Mesendoderm (in vitro differentiated cells): ENCODE data around the gene ACOT9.
"Not testable (repeated sequence)": the region's sequence is repeated elsewhere in the genome, so short reads cannot be mapped to it uniquely, and the experiment has no call there.

Experiments used
- DNase-seq: peaks from one replicate; pipeline ENCODE4 v3.0.0; 2013
- H2AK5ac ChIP-seq: 2 replicates; pipeline ENCODE4 v1.6.1; 2013; ENCODE audit warnings: low read length, inconsistent platforms
- H2BK120ac ChIP-seq: 2 replicates; pipeline ENCODE4 v1.6.1; 2013; ENCODE audit warnings: low read depth, mild to moderate bottlenecking, low read length, moderate library complexity, mixed read lengths
- H2BK15ac ChIP-seq: replicated peaks from 2 replicates; pipeline ENCODE4 v1.6.1; 2013; ENCODE audit warnings: low read depth, mild to moderate bottlenecking, moderate library complexity
- H2BK5ac ChIP-seq: 2 replicates; pipeline ENCODE4 v1.6.1; 2013; ENCODE audit warnings: low read length, inconsistent platforms
- H3K18ac ChIP-seq: 2 replicates; pipeline ENCODE4 v1.6.1; 2013; ENCODE audit warnings: mild to moderate bottlenecking, low read length, mixed read lengths
- H3K23ac ChIP-seq: one replicate; pipeline ENCODE4 v1.6.1; 2013; ENCODE audit warnings: low read length
- H3K27ac ChIP-seq: 2 replicates; pipeline ENCODE4 v1.5.1; 2013; ENCODE audit warnings: low read depth, mild to moderate bottlenecking, inconsistent platforms, low read length, moderate library complexity
- H3K27me3 ChIP-seq: 2 replicates; pipeline ENCODE4 v1.6.1; 2013; ENCODE audit warnings: low read length, control low read depth, mild to moderate bottlenecking, inconsistent platforms; ENCODE audit not compliant: insufficient read depth, poor library complexity
- H3K36me3 ChIP-seq: 2 replicates; pipeline ENCODE4 v1.6.1; 2013; ENCODE audit warnings: low read length, inconsistent platforms; ENCODE audit not compliant: control insufficient read depth, insufficient read depth
- H3K4ac ChIP-seq: one replicate; pipeline ENCODE4 v1.6.1; 2013; ENCODE audit warnings: low read depth, mild to moderate bottlenecking, low read length, moderate library complexity
- H3K4me1 ChIP-seq: 2 replicates; pipeline ENCODE4 v1.6.1; 2013; ENCODE audit warnings: low read depth, low read length, inconsistent platforms; ENCODE audit not compliant: control insufficient read depth
- H3K4me2 ChIP-seq: 2 replicates; pipeline ENCODE4 v1.6.1; 2013; ENCODE audit warnings: low read length
- H3K4me3 ChIP-seq: 2 replicates; pipeline ENCODE4 v1.5.1; 2013; ENCODE audit warnings: mild to moderate bottlenecking, low read length
- H3K56ac ChIP-seq: one replicate; pipeline ENCODE4 v1.6.1; 2013; ENCODE audit warnings: low read length
- H3K79me1 ChIP-seq: 2 replicates; pipeline ENCODE4 v1.6.1; 2013; ENCODE audit warnings: low read length, inconsistent platforms
- H3K79me2 ChIP-seq: 2 replicates; pipeline ENCODE4 v1.6.1; 2013; ENCODE audit warnings: mild to moderate bottlenecking, low read length; ENCODE audit not compliant: control insufficient read depth, insufficient read depth
- H3K9ac ChIP-seq: 2 replicates; pipeline ENCODE4 v1.6.1; 2013; ENCODE audit warnings: low read length, inconsistent platforms
- H4K5ac ChIP-seq: one replicate; pipeline ENCODE4 v1.6.1; 2013; ENCODE audit warnings: low read length
- H4K8ac ChIP-seq: one replicate; pipeline ENCODE4 v1.6.1; 2013; ENCODE audit warnings: low read depth, mild to moderate bottlenecking, control low read depth, low read length, moderate library complexity
- WGBS: extraction: QIAGEN DNeasy Blood & Tissue Kit; methylation state at CpG from one replicate; pipeline ENCODE4 v1.1.7; 2013; ENCODE audit warnings: low lambda C conversion rate, missing lambda C conversion rate; ENCODE audit not compliant: insufficient coverage; ENCODE audit errors: extremely low coverage; 5-methylcytosine and 5-hydroxymethylcytosine counted together

Gene ACOT9

GRCh38 chrX:23676486-23676885, 66.6 kb downstream of the ACOT9 start:
- H3K79me2 ChIP-seq, H4K5ac ChIP-seq, H3K27me3 ChIP-seq, H3K9ac ChIP-seq, DNase-seq, H3K4ac ChIP-seq, H3K23ac ChIP-seq, H3K4me3 ChIP-seq, H3K36me3 ChIP-seq, H3K18ac ChIP-seq, H4K8ac ChIP-seq, H2BK15ac ChIP-seq, H2BK5ac ChIP-seq, H3K27ac ChIP-seq, H3K56ac ChIP-seq, H2AK5ac ChIP-seq, H3K4me2 ChIP-seq, H3K4me1 ChIP-seq, H3K79me1 ChIP-seq, H2BK120ac ChIP-seq: not testable (repeated sequence)
- no CpG with 5 or more reads among the region's 3 CpGs for WGBS

- no CpG with 5 or more reads among the region's 3 CpGs for WGBS
- Histone ChIP-seq H2BK120ac (no peak overlapping the region), H2AK5ac (no peak overlapping the region), H3K79me1 (no peaks in the 10 kb centered on the region), H4K5ac (no peak overlapping the region), H3K18ac (no peak overlapping the region), H3K4me2 (no peak overlapping the region), H3K56ac (no peak overlapping the region), H3K27ac (no peak overlapping the region), H3K36me3 (no peaks in the 10 kb centered on the region), H2BK5ac (no peak overlapping the region), H2BK15ac (no peak overlapping the region), H3K23ac (no peak overlapping the region), H3K4me1 (no peaks in the 10 kb centered on the region), H3K27me3 (no peaks in the 10 kb centered on the region), H3K4me3 (no peak overlapping the region), H3K9ac (no peak overlapping the region), H3K4ac (no peak overlapping the region), H4K8ac (no peak overlapping the region), H3K79me2 (peaks cover 8% of the 10 kb centered on the region)
- DNase-seq, result no peak
These were observed 70.0 kb downstream of the ACOT9 start for GRCh38 chrX:23673108-23673507.

GRCh38 chrX:23670528-23670927, 72.5 kb downstream of the ACOT9 start:
- H2BK120ac ChIP-seq, result no peak overlapping the region
- no peaks in the 10 kb centered on the region for H3K27me3 ChIP-seq
- no peak overlapping the region for H2BK5ac ChIP-seq
- no peak overlapping the region for H4K5ac ChIP-seq
- no peak overlapping the region for H3K4me3 ChIP-seq
- no peak overlapping the region for H3K18ac ChIP-seq
- no peak overlapping the region for H3K23ac ChIP-seq
- H3K36me3 ChIP-seq, result no peaks in the 10 kb centered on the region
- H2AK5ac ChIP-seq, result no peak overlapping the region
- no peak overlapping the region for H4K8ac ChIP-seq
- no peak for DNase-seq
- no peak overlapping the region for H3K4ac ChIP-seq
- no peaks in the 10 kb centered on the region for H3K79me1 ChIP-seq
- H3K79me2 ChIP-seq, result peaks cover 11% of the 10 kb centered on the region
- H3K9ac ChIP-seq, result no peak overlapping the region
- H3K27ac ChIP-seq, result no peak overlapping the region
- H2BK15ac ChIP-seq, result no peak overlapping the region
- no peaks in the 10 kb centered on the region for H3K4me1 ChIP-seq
- no CpG with 5 or more reads among the region's 1 CpG for whole genome bisulfite sequencing
- H3K56ac ChIP-seq, result no peak overlapping the region
- no peak overlapping the region for H3K4me2 ChIP-seq

GRCh38 chrX:23668335-23668734, 74.7 kb downstream of the ACOT9 start:
- WGBS, result no CpG with 5 or more reads among the region's 3 CpGs
- Histone ChIP-seq H4K8ac (no peak overlapping the region), H2BK5ac (no peak overlapping the region), H3K36me3 (no peaks in the 10 kb centered on the region), H3K79me1 (no peaks in the 10 kb centered on the region), H3K56ac (peak overlapping the region; percentile 74), H3K23ac (no peak overlapping the region), H3K4me3 (peak overlapping the region; percentile 67), H3K9ac (peak overlapping the region; percentile 88), H2BK15ac (no peak overlapping the region), H2AK5ac (no peak overlapping the region), H2BK120ac (no peak overlapping the region), H3K27me3 (no peaks in the 10 kb centered on the region), H4K5ac (no peak overlapping the region), H3K18ac (no peak overlapping the region), H3K4me2 (peak overlapping the region; percentile 77), H3K79me2 (peaks cover 11% of the 10 kb centered on the region), H3K27ac (no peak overlapping the region), H3K4me1 (no peaks in the 10 kb centered on the region), H3K4ac (no peak overlapping the region)
- DNase-seq, result no peak

- DNase-seq, result peak; percentile 90
- Histone ChIP-seq H3K27ac (peak within 1 kb of the TSS; percentile 57), H2AK5ac (no peak within 1 kb of the TSS)
These were observed 75.6 kb downstream of the ACOT9 start, which contains the start of gene PRDX4 for GRCh38 chrX:23667239-23668177. Gene PRDX4, plus strand, starts transcription at chrX:23667493. Its CDS starts 78 bp downstream, at chrX:23667571.

More at GRCh38 chrX:23667239-23668177, 75.6 kb downstream of the ACOT9 start, which contains the start of gene PRDX4:
- no peak within 1 kb of the TSS for H2BK5ac ChIP-seq
- H3K23ac ChIP-seq, result peak within 1 kb of the TSS; percentile 94
- H3K36me3 ChIP-seq, result no peaks in the 10 kb centered on the region
- H3K56ac ChIP-seq, result peak within 1 kb of the TSS; percentile 94
- H3K79me1 ChIP-seq, result no peaks in the 10 kb centered on the region
- WGBS, result no CpG with 5 or more reads among the region's 73 CpGs
- no peak within 1 kb of the TSS for H4K5ac ChIP-seq
- no peak within 1 kb of the TSS for H2BK120ac ChIP-seq
- H2BK15ac ChIP-seq, result no peak within 1 kb of the TSS
- H3K4ac ChIP-seq, result no peak within 1 kb of the TSS
- peak within 1 kb of the TSS; percentile 77 for H3K4me2 ChIP-seq
- H3K4me1 ChIP-seq, result no peaks in the 10 kb centered on the region
- H3K18ac ChIP-seq, result no peak within 1 kb of the TSS
- H3K27me3 ChIP-seq, result no peaks in the 10 kb centered on the region
- peak within 1 kb of the TSS; percentile 67 for H3K4me3 ChIP-seq
- peaks cover 11% of the 10 kb centered on the region for H3K79me2 ChIP-seq
- peak within 1 kb of the TSS; percentile 15 for H4K8ac ChIP-seq
- H3K9ac ChIP-seq, result peak within 1 kb of the TSS; percentile 88
